Kidney epithelial cell (primary cell): ENCODE measurements around the gene CCDC92B. TPM values are rescaled to one million over a fixed set of nuclear protein-coding genes. Genes with fewer than 3 reads are reported as not detected.

Experiments
- DNase-seq: peaks from one replicate; pipeline ENCODE4 v3.0.0-alpha.2; 2010; ENCODE audit warnings: low read depth
- H3K27me3 ChIP-seq: 2 replicates; pipeline ENCODE4 v1.6.0; 2011; ENCODE audit warnings: low read length; ENCODE audit not compliant: control insufficient read depth, insufficient read depth
- H3K36me3 ChIP-seq: 2 replicates; pipeline ENCODE4 v1.5.1; 2011; ENCODE audit warnings: low read length; ENCODE audit not compliant: control insufficient read depth, insufficient read depth
- H3K4me3 ChIP-seq: 2 replicates; pipeline ENCODE4 v1.5.1; 2011; ENCODE audit warnings: low read depth, mild to moderate bottlenecking, control low read depth, low read length
- CTCF ChIP-seq: IDR thresholded peaks from 2 replicates; pipeline ENCODE4 v1.5.1; 2011; ENCODE audit warnings: mild to moderate bottlenecking, moderate library complexity, low read length, control low read depth, inconsistent platforms; ENCODE audit not compliant: insufficient read depth, poor library complexity, severe bottlenecking
- total RNA-seq: library from RNA; depleted of rRNA; stranded (reverse); fragments of >200 nt; gene quantifications from 2 replicates; pipeline ENCODE4 v1.2.3, GENCODE V29; 2015

Gene CCDC92B
- total RNA-seq, result not detected in 2 replicates

GRCh38 chr17:2749058-2749783 is at the start of gene CCDC92B:
TSS of gene CCDC92B (minus strand) at chr17:2749652. CDS start at chr17:2735145, 14,507 bp downstream.
- peaks cover 43% of the 10 kb centered on the region for H3K27me3 ChIP-seq
- H3K4me3 ChIP-seq, result no peak within 1 kb of the TSS
- no peak for TF ChIP-seq CTCF
- DNase-seq, result no peak
- H3K36me3 ChIP-seq, result no peaks in the 10 kb centered on the region

- DNase-seq, result no peak
- TF ChIP-seq CTCF, result no peak
- Histone ChIP-seq H3K4me3 (no peak overlapping the region), H3K27me3 (peaks cover 19% of the 10 kb centered on the region), H3K36me3 (no peaks in the 10 kb centered on the region)
Observed at GRCh38 chr17:2798678-2799077, 49.2 kb upstream of the CCDC92B start.

- Histone ChIP-seq H3K4me3 (no peak overlapping the region), H3K36me3 (no peaks in the 10 kb centered on the region), H3K27me3 (peaks cover 19% of the 10 kb centered on the region)
- no peak for DNase-seq
- TF ChIP-seq CTCF, result no peak
Observed at GRCh38 chr17:2798188-2798587, 48.7 kb upstream of the CCDC92B start.

DNA sequence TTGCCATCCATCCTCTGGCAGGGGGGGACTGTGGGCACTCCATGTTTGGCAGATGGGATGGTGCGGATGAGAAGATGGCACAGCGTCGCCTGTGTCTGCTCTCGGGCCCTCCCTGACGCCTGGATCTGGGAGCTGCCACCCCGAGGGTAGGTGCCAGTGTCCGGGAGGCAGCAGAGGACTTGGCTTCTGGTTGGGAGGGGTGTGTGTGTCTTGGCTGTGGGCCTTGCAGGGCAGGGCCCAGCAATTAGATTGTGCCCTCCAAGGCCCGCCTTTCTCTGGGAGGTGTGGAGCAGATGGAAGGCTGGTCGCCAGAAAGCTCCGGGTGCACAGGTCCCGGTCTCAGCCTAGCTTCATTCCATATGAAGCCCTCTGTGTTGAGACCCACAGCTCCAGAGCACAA is 48.2 kb upstream of the CCDC92B start:
- no peak overlapping the region for H3K4me3 ChIP-seq
- H3K36me3 ChIP-seq, result no peaks in the 10 kb centered on the region
- no peak for DNase-seq
- TF ChIP-seq CTCF, result no peak
- peaks cover 19% of the 10 kb centered on the region for H3K27me3 ChIP-seq

- DNase-seq, result no peak
Observed at GRCh38 chr17:2797226-2797625, 47.8 kb upstream of the CCDC92B start.

More at GRCh38 chr17:2797226-2797625, 47.8 kb upstream of the CCDC92B start:
- no peak overlapping the region for H3K4me3 ChIP-seq
- no peak for TF ChIP-seq CTCF
- no peaks in the 10 kb centered on the region for H3K36me3 ChIP-seq
- peaks cover 20% of the 10 kb centered on the region for H3K27me3 ChIP-seq
